Measurements from ENCODE around the gene EGLN2. TPM values are rescaled to one million over a fixed set of nuclear protein-coding genes. Genes with fewer than 3 reads are reported as not detected.
"Not testable (repeated sequence)": the region's sequence is repeated elsewhere in the genome, so short reads cannot be mapped to it uniquely, and the experiment has no call there.

Gene EGLN2
- total RNA-seq, 1 experiment from 2014 or later: 58.6 TPM

DNA sequence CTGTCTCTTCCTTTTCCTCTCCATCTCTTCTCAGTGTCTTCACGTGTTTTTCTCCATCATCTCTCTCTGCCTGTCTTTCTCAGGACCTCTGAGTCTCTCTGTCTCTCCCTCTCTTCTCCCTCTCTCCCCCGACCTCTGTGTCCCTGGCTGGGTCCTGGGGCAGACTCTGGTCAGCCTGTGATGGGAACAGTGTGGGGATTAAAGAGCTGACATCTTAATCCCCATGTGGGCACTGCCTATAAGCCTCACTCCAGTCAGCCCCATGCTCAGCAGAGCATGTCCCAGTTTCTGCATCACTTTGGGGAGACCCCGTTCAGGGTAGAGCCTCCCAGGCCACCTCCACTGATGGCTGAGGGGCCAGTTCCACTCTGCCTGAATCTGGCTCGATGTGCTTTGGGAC, 16.2 kb downstream of the EGLN2 start:
- no peak for TF ChIP-seq EZH2phosphoT487 (IDR thresholded peaks at IDR 0.05; ENCODE audit: borderline replicate concordance)
- no peak for TF ChIP-seq CBX3 (IDR thresholded peaks at IDR 0.05; ENCODE audit: low read depth)
- no peak for TF ChIP-seq CEBPB (IDR thresholded peaks at IDR 0.05; ENCODE audit: low read depth)
- no TSS peak for BruUV-seq (replicated peaks)
- no peak for DNase-seq (ENCODE audit: low read depth, low spot score)
- H3K9me2 ChIP-seq (ENCODE audit: insufficient read depth): no peaks in the 10 kb centered on the region
- intact Hi-C loops (cut with micrococcal nuclease): loop anchor here (10.0 kb wide), 1 partner anchor 330 kb away; no protein-coding TSS in a partner anchor
- H3K9me3 ChIP-seq (ENCODE audit: control insufficient read depth in 1 of 2, insufficient read depth in 1 of 2, low read depth in 1 of 2, low read length in 2 of 2): no peaks in the 10 kb centered on the region
- no peak overlapping the region for H2AFZ ChIP-seq (ENCODE audit: low read depth, low read length, poor library complexity, severe bottlenecking)
- no peak overlapping the region for H3K4me3 ChIP-seq (replicated peaks in 1 of 2; ENCODE audit: low read depth in 1 of 2, low read length in 2 of 2)
- H3K9ac ChIP-seq (ENCODE audit: low read length): no peak overlapping the region
- H3K79me2 ChIP-seq (ENCODE audit: insufficient read depth, low read length): no peaks in the 10 kb centered on the region
- ChIA-PET POLR2A (no interaction called here), CTCF (no interaction called here), RAD21 (ENCODE audit: low non-redundant PET in 1 of 2, low total read pairs in 2 of 2, uncharacterized antibody in 2 of 2, unreplicated experiment in 2 of 2) (no interaction called here)
- no peaks in the 10 kb centered on the region for H3K27me3 ChIP-seq (ENCODE audit: insufficient read depth, low read length)
- H3K27ac ChIP-seq (ENCODE audit: low read depth, low read length): no peak overlapping the region
- H3K4me1 ChIP-seq (ENCODE audit: control insufficient read depth in 1 of 2, insufficient read depth in 2 of 2, low read length in 2 of 2): peaks cover 23 to 46% of the 10 kb centered on the region in 2 experiments
- ATAC-seq: no peak
- H4K20me1 ChIP-seq (ENCODE audit: insufficient read depth): no peaks in the 10 kb centered on the region
- H3K4me2 ChIP-seq (ENCODE audit: low read length): no peak overlapping the region
- no peaks in the 10 kb centered on the region for H3K36me3 ChIP-seq (ENCODE audit: control insufficient read depth in 1 of 2, insufficient read depth in 2 of 2, low read length in 2 of 2)

DNA sequence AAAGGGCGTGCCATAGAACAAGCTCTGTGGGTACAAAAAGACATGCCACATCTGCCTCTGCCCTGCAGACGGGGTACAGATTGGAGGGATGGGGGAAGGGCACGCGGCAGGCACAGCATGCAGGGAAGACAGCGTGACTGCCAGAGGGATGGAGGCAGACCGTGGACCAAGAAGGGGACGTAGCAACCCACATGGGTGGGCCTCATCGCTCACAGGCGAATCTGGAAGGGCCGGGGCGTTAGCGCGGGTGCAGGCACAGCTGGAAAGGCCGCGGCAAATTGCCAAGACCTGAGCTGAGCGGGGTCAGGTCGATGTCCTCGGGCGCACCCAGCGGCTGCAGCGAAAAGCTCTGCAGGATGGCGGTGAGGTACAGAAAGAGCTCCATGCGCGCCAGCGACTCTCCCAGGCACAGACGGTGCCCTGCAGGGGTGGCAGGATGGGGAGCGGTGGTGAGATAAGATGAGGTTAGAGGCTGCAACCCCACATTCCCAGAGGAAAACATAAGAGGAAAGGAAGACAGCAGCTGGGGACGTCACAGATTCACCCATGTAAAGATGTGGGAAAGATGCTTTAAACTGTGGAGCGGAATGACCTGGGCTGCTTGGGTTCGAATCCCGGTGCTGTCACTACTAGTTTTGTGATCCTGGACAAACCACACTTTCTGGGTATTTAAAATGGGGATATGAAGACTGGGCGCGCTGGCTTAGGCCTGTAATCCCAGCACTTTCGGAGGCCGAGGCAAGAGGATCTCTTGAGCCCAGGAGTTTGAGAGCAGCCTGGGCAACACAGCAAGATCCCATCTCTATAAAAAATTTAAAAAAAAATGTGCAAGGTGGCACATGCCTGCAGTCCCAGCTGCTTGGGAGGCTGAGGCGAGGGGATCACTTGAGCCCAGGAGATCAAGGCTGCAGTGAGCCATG, 19.7 kb downstream of the EGLN2 start:
- DNase-seq (ENCODE audit: low read depth, low spot score); H3K9me2 ChIP-seq (ENCODE audit: insufficient read depth); H3K9me3 ChIP-seq (ENCODE audit: control insufficient read depth in 1 of 2, insufficient read depth in 1 of 2, low read depth in 1 of 2, low read length in 2 of 2); H3K27ac ChIP-seq (ENCODE audit: low read depth, low read length); BruUV-seq (replicated peaks); H3K27me3 ChIP-seq (ENCODE audit: insufficient read depth, low read length); H3K79me2 ChIP-seq (ENCODE audit: insufficient read depth, low read length); H4K20me1 ChIP-seq (ENCODE audit: insufficient read depth); H3K36me3 ChIP-seq (ENCODE audit: control insufficient read depth in 1 of 2, insufficient read depth in 2 of 2, low read length in 2 of 2): not testable (repeated sequence)
- Histone ChIP-seq H3K4me1 (ENCODE audit: control insufficient read depth in 1 of 2, insufficient read depth in 2 of 2, low read length in 2 of 2) (peaks cover 12 to 25% of the 10 kb centered on the region in 2 experiments; a peak in 3 of 4 replicates), H3K4me3 (replicated peaks in 1 of 2; ENCODE audit: low read depth in 1 of 2, low read length in 2 of 2) (peak overlapping the region; percentile 25 to 49; a peak in 3 of 4 replicates), H2AFZ (ENCODE audit: low read depth, low read length, poor library complexity, severe bottlenecking) (peak overlapping the region; percentile 35), H3K9ac (ENCODE audit: low read length) (peak overlapping the region; percentile 23; the same call in 1 of the 2 replicates), H3K4me2 (ENCODE audit: low read length) (peak overlapping the region; percentile 82)
- ChIA-PET POLR2A (interaction anchor here (0.5 kb wide), 1 partner anchor 158 kb away, joined by 3 read pairs; no protein-coding TSS in a partner anchor), RAD21 (ENCODE audit: low non-redundant PET in 1 of 2, low total read pairs in 2 of 2, uncharacterized antibody in 2 of 2, unreplicated experiment in 2 of 2) (interaction anchor here (0.7 to 1.5 kb wide), 2 partner anchors 20 to 41 kb away, joined by 3 to 6 read pairs; partner anchors contain the start of genes EGLN2 (in 1 of the 2) and RAB4B (in 1 of the 2)), CTCF (interaction anchor here (1.6 to 3.1 kb wide), 6 partner anchors 12 to 326 kb away, joined by 3 to 25 read pairs (median 8); partner anchors contain the start of genes ACTMAP and SNRPA)
- TF ChIP-seq RAD21 (IDR thresholded peaks at IDR 0.05; ENCODE audit: low read depth) (peak; percentile 42), TCF7L2 (IDR thresholded peaks at IDR 0.05; ENCODE audit: borderline replicate concordance, extremely low read depth, insufficient read depth, insufficient read length) (peak; percentile 46)
- TF ChIP-seq, protein P1, sequence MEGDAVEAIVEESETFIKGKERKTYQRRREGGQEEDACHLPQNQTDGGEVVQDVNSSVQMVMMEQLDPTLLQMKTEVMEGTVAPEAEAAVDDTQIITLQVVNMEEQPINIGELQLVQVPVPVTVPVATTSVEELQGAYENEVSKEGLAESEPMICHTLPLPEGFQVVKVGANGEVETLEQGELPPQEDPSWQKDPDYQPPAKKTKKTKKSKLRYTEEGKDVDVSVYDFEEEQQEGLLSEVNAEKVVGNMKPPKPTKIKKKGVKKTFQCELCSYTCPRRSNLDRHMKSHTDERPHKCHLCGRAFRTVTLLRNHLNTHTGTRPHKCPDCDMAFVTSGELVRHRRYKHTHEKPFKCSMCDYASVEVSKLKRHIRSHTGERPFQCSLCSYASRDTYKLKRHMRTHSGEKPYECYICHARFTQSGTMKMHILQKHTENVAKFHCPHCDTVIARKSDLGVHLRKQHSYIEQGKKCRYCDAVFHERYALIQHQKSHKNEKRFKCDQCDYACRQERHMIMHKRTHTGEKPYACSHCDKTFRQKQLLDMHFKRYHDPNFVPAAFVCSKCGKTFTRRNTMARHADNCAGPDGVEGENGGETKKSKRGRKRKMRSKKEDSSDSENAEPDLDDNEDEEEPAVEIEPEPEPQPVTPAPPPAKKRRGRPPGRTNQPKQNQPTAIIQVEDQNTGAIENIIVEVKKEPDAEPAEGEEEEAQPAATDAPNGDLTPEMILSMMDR (IDR thresholded peaks at IDR 0.05 in 2 of 3, conservative IDR thresholded peaks at IDR 0.05 in 1 of 3; ENCODE audit: borderline replicate concordance in 1 of 3, insufficient read depth in 1 of 3, low read depth in 2 of 3, low read length in 2 of 3): peak; percentile 45 to 60 (median 53); a peak in 5 of 6 replicates
- ATAC-seq: peak; percentile 99
- intact Hi-C loops (cut with micrococcal nuclease): loop anchor here (10.0 kb wide), 1 partner anchor 326 kb away; no protein-coding TSS in a partner anchor

Data from HCT116 (cell line).